ENCODE data around the gene ERRFI1.

- TF ChIP-seq POLR2AphosphoS5 (IDR thresholded peaks at IDR 0.05; ENCODE audit: borderline replicate concordance, low read depth, low read length) (no peak), EZH2 (IDR thresholded peaks at IDR 0.05) (no peak), FOXP2 (optimal IDR thresholded peaks at IDR 0.05; ENCODE audit: control extremely low read depth, extremely low read length, insufficient read depth) (no peak)
These were observed 29.9 kb upstream of the ERRFI1 start for GRCh38 chr1:8055973-8056372.
